Type B pancreatic cell (in vitro differentiated cells): ENCODE results near the gene OR10C1. TPM values are rescaled to one million over a fixed set of nuclear protein-coding genes. Genes with fewer than 3 reads are reported as not detected.
"Not testable (repeated sequence)": the region's sequence is repeated elsewhere in the genome, so short reads cannot be mapped to it uniquely, and the experiment has no call there.

Experiments
- DNase-seq: peaks from one replicate; pipeline ENCODE4 v3.0.0; 2021; ENCODE audit warnings: mixed read lengths; ENCODE audit not compliant: unreplicated experiment; ENCODE audit errors: extremely low spot score
- H3K27ac Mint-ChIP-seq: 2 replicates; pipeline ENCODE4 v1.8.0; 2021; ENCODE audit warnings: mild to moderate bottlenecking, mixed read lengths
- H3K27me3 Mint-ChIP-seq: 2 replicates; pipeline ENCODE4 v1.8.0; 2021; ENCODE audit warnings: mixed read lengths
- H3K36me3 Mint-ChIP-seq: 2 replicates; pipeline ENCODE4 v1.8.0; 2021; ENCODE audit warnings: mixed read lengths
- H3K4me1 Mint-ChIP-seq: one replicate; pipeline ENCODE4 v1.8.0; 2021; ENCODE audit warnings: mixed read lengths; ENCODE audit not compliant: unreplicated experiment
- H3K4me3 Mint-ChIP-seq: 2 replicates; pipeline ENCODE4 v1.8.0; 2021; ENCODE audit warnings: mild to moderate bottlenecking, mixed read lengths
- H3K9me3 Mint-ChIP-seq: 2 replicates; pipeline ENCODE4 v1.8.0; 2021; ENCODE audit warnings: mixed read lengths
- total RNA-seq: library from RNA; stranded (reverse); gene quantifications from 2 replicates; pipeline ENCODE4 v1.2.1, GENCODE V29; 2021; ENCODE audit warnings: low replicate concordance
- TF ChIP-seq, protein P1 (sequence below): fragments of 200-600 bp; sonication (generic); conservative IDR thresholded peaks from 2 replicates; pipeline ENCODE4 v1.5.0; 2021; ENCODE audit warnings: antibody characterized with exemption, mild to moderate bottlenecking

Gene OR10C1
- total RNA-seq, 1 donor from 2014 or later = not detected

DNA sequence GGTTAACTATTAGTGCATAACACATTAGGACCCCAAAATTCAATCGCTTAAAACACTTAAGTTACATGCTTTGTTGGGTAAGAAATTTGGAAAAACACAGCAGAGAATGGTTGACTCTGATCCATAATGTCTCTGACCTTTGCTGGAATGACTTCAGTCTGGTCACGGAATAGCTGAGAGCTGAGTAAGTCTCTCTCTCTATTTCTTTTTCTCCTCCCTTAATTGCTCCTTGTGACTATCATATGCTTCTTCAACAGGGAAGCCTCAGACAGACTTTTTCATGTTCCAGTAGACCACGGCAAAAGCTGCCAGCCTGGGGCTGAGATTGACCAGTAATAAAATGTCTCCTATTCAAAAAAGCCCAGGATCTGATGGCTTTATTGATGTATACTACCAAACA lies 19.6 kb upstream of the OR10C1 start:
- no peaks in the 10 kb centered on the region for H3K4me1 Mint-ChIP-seq

GRCh38 chr6:29424168-29424567 lies 14.9 kb upstream of the OR10C1 start:
- H3K27ac Mint-ChIP-seq = no peak overlapping the region
- no peak overlapping the region for H3K4me3 Mint-ChIP-seq
- no peaks in the 10 kb centered on the region for H3K4me1 Mint-ChIP-seq
- H3K36me3 Mint-ChIP-seq = no peaks in the 10 kb centered on the region
- no peak for DNase-seq
- TF ChIP-seq, protein P1, sequence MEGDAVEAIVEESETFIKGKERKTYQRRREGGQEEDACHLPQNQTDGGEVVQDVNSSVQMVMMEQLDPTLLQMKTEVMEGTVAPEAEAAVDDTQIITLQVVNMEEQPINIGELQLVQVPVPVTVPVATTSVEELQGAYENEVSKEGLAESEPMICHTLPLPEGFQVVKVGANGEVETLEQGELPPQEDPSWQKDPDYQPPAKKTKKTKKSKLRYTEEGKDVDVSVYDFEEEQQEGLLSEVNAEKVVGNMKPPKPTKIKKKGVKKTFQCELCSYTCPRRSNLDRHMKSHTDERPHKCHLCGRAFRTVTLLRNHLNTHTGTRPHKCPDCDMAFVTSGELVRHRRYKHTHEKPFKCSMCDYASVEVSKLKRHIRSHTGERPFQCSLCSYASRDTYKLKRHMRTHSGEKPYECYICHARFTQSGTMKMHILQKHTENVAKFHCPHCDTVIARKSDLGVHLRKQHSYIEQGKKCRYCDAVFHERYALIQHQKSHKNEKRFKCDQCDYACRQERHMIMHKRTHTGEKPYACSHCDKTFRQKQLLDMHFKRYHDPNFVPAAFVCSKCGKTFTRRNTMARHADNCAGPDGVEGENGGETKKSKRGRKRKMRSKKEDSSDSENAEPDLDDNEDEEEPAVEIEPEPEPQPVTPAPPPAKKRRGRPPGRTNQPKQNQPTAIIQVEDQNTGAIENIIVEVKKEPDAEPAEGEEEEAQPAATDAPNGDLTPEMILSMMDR = no peak
- H3K27me3 Mint-ChIP-seq = peaks cover 32% of the 10 kb centered on the region
- no peaks in the 10 kb centered on the region for H3K9me3 Mint-ChIP-seq

More for the DNA sequence above, 19.6 kb upstream of the OR10C1 start:
- Mint-ChIP-seq H3K4me3 (no peak overlapping the region), H3K27me3 (peaks cover 18% of the 10 kb centered on the region), H3K27ac (no peak overlapping the region), H3K9me3 (no peaks in the 10 kb centered on the region), H3K36me3 (no peaks in the 10 kb centered on the region)
- TF ChIP-seq, protein P1 = no peak
- DNase-seq = no peak

GRCh38 chr6:29424575-29424974 lies 14.5 kb upstream of the OR10C1 start:
- H3K27ac Mint-ChIP-seq = no peak overlapping the region
- H3K9me3 Mint-ChIP-seq = no peaks in the 10 kb centered on the region
- TF ChIP-seq, protein P1 = no peak
- peaks cover 37% of the 10 kb centered on the region for H3K27me3 Mint-ChIP-seq
- H3K4me1 Mint-ChIP-seq = no peaks in the 10 kb centered on the region
- no peak for DNase-seq
- H3K4me3 Mint-ChIP-seq = no peak overlapping the region
- no peaks in the 10 kb centered on the region for H3K36me3 Mint-ChIP-seq

DNA sequence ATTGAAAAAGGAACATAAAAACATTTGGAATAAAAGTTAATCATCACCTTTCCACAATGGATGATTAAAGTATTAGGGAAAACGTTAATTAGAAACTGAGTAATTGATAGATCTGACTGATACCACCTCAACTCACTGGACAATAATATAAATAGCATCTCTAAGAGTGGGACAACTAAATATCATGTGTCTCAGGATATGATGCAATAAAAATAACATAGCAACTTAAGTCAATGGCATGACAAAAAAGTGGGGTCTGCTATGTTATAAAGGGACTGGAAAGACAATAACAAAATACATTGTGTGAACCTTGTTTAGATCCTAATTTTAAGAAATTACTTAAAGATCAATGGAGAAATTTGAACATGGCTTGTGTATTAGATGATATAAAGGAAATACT lies 14.0 kb upstream of the OR10C1 start:
- Mint-ChIP-seq H3K27me3 (peaks cover 38% of the 10 kb centered on the region), H3K27ac (no peak overlapping the region), H3K4me3 (no peak overlapping the region), H3K4me1 (no peaks in the 10 kb centered on the region), H3K36me3 (no peaks in the 10 kb centered on the region), H3K9me3 (no peaks in the 10 kb centered on the region)
- DNase-seq = no peak
- TF ChIP-seq, protein P1 = no peak

GRCh38 chr6:29426654-29427053 lies 12.5 kb upstream of the OR10C1 start:
- H3K4me1 Mint-ChIP-seq = no peaks in the 10 kb centered on the region
- H3K36me3 Mint-ChIP-seq = no peaks in the 10 kb centered on the region

DNA sequence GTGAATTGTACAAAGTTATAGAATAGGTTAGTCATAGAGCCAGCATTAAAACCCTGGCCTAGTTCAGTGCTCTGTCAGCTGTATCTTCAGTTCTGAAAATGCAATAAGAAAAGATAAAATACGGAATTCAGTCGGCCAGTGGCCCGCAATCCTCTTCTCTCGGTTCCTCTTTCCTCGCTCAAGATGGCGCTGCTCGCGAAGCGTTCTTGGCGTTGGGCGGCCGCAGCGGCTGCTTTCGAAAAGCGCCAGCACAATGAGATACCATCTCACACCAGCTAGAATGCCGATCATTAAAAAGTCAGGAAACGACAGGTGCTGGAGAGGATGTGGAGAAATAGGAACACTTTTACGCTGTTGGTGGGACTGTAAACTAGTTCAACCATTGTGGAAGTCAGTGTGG lies 2.4 kb upstream of the OR10C1 start:
- H3K9me3 Mint-ChIP-seq, H3K4me1 Mint-ChIP-seq, H3K27ac Mint-ChIP-seq, H3K4me3 Mint-ChIP-seq, DNase-seq, H3K36me3 Mint-ChIP-seq: not testable (repeated sequence)
- peaks cover 39% of the 10 kb centered on the region for H3K27me3 Mint-ChIP-seq

More at GRCh38 chr6:29426654-29427053, 12.5 kb upstream of the OR10C1 start:
- Mint-ChIP-seq H3K27ac (no peak overlapping the region), H3K27me3 (peaks cover 45% of the 10 kb centered on the region), H3K9me3 (no peaks in the 10 kb centered on the region), H3K4me3 (no peak overlapping the region)
- TF ChIP-seq, protein P1 = no peak
- no peak for DNase-seq
